ENCODE results near the gene MEIOB. TPM values are rescaled to one million over a fixed set of nuclear protein-coding genes. Genes with fewer than 3 reads are reported as not detected.

The MEIOB gene
- total RNA-seq, 6 experiments from 2014 or later: 0.39 to 0.40 TPM; not detected in 4

DNA sequence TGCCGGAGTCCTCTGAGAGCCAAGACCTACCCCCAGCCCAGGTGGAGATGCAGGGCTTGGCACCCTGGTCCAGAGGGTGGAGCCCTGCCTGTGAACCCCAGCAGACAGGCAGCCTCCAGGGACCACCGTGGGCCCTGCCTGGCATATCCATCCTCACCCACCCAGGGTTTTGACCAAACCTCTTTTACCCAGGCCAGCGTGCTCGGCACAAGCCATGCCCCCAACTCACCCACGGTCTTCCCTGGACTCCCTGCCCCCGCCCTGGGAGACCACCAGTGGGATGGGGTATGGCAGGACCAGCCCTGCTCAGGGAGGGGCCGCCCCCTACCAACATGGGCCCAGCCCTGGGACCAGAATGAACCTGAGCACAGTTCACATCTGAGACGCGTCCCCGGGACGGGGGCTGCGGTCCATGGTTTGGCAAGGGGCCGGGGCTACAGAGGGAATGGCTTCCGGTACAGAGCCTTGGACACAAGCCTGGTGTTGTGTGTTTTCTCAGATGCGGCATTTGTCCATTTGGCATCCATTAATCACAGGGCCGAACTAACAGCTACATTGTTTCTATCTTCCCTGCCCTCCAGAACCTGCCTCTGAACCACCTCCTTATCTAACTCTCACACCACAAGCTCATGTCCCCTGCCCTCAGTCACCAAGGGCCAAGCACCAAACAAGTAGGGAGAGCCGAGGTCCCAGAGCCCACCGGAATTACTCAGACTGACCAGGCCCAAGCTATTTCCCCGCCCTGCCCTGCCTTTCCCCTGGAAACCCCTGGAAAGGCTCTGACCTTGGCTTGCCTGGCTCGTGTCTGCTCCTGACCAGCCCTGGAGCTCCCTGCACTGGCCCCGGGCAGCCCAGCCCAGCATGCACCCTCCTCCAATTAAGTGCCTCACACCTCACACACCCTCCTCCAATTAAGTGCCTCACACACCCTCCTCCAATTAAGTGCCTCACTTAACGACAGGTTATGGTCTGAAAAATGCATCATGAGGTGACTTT is 32.2 kb upstream of the MEIOB start:
- Histone ChIP-seq H3K4me1 (no peaks in the 10 kb centered on the region), H3K36me3 (no peaks in the 10 kb centered on the region), H3K27ac (no peak overlapping the region), H3K27me3 (no peaks in the 10 kb centered on the region), H3K4me3 (no peak overlapping the region), H3K9me3 (no peaks in the 10 kb centered on the region)
- DNase-seq (no peak), ATAC-seq (no peak)
- 44% methylated on average over 6 of the region's 22 CpGs for WGBS (ENCODE audit: insufficient coverage, low coverage, low lambda C conversion rate, missing lambda C conversion rate)
- TF ChIP-seq POLR2A (IDR thresholded peaks at IDR 0.05): no peak
- TF ChIP-seq, protein P1, sequence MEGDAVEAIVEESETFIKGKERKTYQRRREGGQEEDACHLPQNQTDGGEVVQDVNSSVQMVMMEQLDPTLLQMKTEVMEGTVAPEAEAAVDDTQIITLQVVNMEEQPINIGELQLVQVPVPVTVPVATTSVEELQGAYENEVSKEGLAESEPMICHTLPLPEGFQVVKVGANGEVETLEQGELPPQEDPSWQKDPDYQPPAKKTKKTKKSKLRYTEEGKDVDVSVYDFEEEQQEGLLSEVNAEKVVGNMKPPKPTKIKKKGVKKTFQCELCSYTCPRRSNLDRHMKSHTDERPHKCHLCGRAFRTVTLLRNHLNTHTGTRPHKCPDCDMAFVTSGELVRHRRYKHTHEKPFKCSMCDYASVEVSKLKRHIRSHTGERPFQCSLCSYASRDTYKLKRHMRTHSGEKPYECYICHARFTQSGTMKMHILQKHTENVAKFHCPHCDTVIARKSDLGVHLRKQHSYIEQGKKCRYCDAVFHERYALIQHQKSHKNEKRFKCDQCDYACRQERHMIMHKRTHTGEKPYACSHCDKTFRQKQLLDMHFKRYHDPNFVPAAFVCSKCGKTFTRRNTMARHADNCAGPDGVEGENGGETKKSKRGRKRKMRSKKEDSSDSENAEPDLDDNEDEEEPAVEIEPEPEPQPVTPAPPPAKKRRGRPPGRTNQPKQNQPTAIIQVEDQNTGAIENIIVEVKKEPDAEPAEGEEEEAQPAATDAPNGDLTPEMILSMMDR (IDR thresholded peaks at IDR 0.05): no peak
- intact Hi-C loops (cut with DNase I): no loop called here

DNA sequence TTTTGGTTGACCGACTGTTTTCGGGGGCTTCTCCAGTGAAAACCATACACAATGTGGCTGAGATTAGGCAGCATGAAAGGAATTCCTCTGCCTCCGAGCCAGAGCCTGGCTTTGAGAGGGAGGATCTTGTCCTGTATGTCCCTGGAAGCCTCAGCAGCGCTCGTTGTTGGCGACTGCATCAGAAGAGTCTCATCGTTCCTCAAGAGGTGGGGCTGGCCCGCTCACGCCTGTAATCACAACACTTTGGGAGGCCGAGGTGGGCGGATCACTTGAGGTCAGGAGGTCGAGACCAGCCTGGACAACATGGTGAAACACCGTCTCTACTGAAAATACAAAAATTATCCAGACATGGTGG is 31.2 kb upstream of the MEIOB start:
- ATAC-seq: no peak
- intact Hi-C loops (cut with DNase I): no loop called here

DNA sequence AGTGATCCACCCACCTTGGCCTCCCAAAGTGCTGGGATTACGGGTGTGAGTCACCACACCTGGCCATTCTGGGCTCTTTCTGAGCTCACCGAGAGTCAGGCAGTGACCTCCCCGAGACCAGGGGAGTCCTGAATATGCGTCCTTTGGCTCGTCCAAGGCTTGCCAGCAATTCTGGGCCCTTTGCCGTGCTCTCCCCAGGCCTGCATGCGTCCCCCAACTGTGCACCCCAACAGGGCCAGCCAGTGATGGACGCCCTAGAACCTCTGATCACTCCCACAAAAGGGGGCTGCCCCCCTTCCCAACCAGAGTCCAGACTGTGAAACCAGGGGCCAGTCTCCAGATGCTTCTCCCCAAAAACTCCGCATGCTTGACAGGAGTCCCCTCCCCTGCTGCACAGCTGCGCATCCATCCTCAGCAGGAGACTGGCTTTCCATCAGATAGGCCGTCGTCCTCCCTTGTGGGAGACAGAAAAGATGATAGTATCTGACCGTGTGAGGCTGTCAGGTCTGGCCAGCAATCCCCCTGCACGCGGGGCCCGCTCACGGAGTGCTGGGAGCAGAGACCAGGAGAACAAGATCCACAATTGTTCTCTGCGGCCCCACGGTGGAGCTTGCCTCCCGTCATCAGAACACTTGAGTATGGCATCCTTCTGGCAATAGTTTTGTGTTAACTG is 30.7 kb upstream of the MEIOB start:
- Histone ChIP-seq H3K36me3 (no peaks in the 10 kb centered on the region), H3K27ac (no peak overlapping the region), H3K27me3 (no peaks in the 10 kb centered on the region), H3K4me1 (no peaks in the 10 kb centered on the region), H3K9me3 (no peaks in the 10 kb centered on the region), H3K4me3 (no peak overlapping the region)
- WGBS (ENCODE audit: insufficient coverage, low coverage, low lambda C conversion rate, missing lambda C conversion rate): 70% methylated on average over 5 of the region's 20 CpGs
- intact Hi-C loops (cut with DNase I): no loop called here
- TF ChIP-seq, protein P1 (IDR thresholded peaks at IDR 0.05): no peak
- TF ChIP-seq POLR2A (IDR thresholded peaks at IDR 0.05): no peak
- ATAC-seq (no peak), DNase-seq (no peak)

More for the DNA sequence above, 31.2 kb upstream of the MEIOB start:
- no peak overlapping the region for H3K27ac ChIP-seq
- no peaks in the 10 kb centered on the region for H3K36me3 ChIP-seq
- TF ChIP-seq POLR2A (IDR thresholded peaks at IDR 0.05): no peak
- TF ChIP-seq, protein P1 (IDR thresholded peaks at IDR 0.05): no peak
- no peaks in the 10 kb centered on the region for H3K4me1 ChIP-seq
- DNase-seq: no peak
- H3K27me3 ChIP-seq: no peaks in the 10 kb centered on the region
- WGBS (ENCODE audit: insufficient coverage, low coverage, low lambda C conversion rate, missing lambda C conversion rate): 77% methylated on average over 5 of the region's 13 CpGs
- H3K9me3 ChIP-seq: no peaks in the 10 kb centered on the region
- H3K4me3 ChIP-seq: no peak overlapping the region

DNA sequence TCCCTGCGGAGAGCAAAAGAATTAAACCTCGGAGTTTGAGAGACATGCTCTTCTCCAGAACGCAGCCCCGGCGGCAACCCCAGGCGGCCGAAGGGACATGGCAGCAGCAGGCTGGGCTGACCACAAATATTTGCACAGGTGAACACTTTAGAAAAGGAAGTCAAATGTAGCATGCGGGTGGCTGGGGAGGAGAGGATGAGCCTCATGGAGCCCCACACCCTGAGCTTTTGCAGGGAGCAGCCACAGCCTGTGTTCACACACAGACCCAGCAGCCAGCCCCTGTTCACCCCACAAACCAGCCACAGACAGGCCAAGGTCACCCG is 28.4 kb upstream of the MEIOB start:
- H3K36me3 ChIP-seq: no peaks in the 10 kb centered on the region
- no peak overlapping the region for H3K27ac ChIP-seq
- H3K9me3 ChIP-seq: no peaks in the 10 kb centered on the region
- H3K4me3 ChIP-seq: no peak overlapping the region
- no peak for TF ChIP-seq POLR2A (IDR thresholded peaks at IDR 0.05)
- TF ChIP-seq, protein P1 (IDR thresholded peaks at IDR 0.05): no peak
- intact Hi-C loops (cut with DNase I): no loop called here
- ATAC-seq: no peak
- no peaks in the 10 kb centered on the region for H3K4me1 ChIP-seq
- WGBS (ENCODE audit: insufficient coverage, low coverage, low lambda C conversion rate, missing lambda C conversion rate): 22% methylated on average over 8 of the region's 9 CpGs
- no peak for DNase-seq
- no peaks in the 10 kb centered on the region for H3K27me3 ChIP-seq

All from right lobe of liver (tissue), 6 donors.